Mesothelial cell of epicardium (in vitro differentiated cells): ENCODE results near the gene ZNF84. TPM values are rescaled to one million over a fixed set of nuclear protein-coding genes. Genes with fewer than 3 reads are reported as not detected.

Source experiments
- DNase-seq, 2 experiments: peaks; one replicate each; pipeline ENCODE4 v3.0.0; 2021; ENCODE audit warnings: low spot score in 2 of 2; ENCODE audit not compliant: unreplicated experiment in 2 of 2
- H3K27ac Mint-ChIP-seq: 2 replicates; pipeline ENCODE4 v1.8.0; 2021; ENCODE audit warnings: mixed read lengths
- H3K27me3 Mint-ChIP-seq: 2 replicates; pipeline ENCODE4 v1.8.0; 2021; ENCODE audit warnings: low read depth, mixed read lengths
- H3K36me3 Mint-ChIP-seq: 2 replicates; pipeline ENCODE4 v1.8.0; 2021; ENCODE audit warnings: mixed read lengths
- H3K4me1 Mint-ChIP-seq: 2 replicates; pipeline ENCODE4 v1.8.0; 2021; ENCODE audit warnings: mixed read lengths
- H3K4me3 Mint-ChIP-seq: 2 replicates; pipeline ENCODE4 v1.8.0; 2021; ENCODE audit warnings: mild to moderate bottlenecking, moderate library complexity, mixed read lengths
- H3K9me3 Mint-ChIP-seq: 2 replicates; pipeline ENCODE4 v1.8.0; 2021; ENCODE audit warnings: mixed read lengths
- total RNA-seq: library from RNA; stranded (reverse); gene quantifications from 3 replicates; pipeline ENCODE4 v1.2.1, GENCODE V29; 2021
- TF ChIP-seq, protein P1 (sequence below): fragments of 200-600 bp; sonication (generic); IDR thresholded peaks from one replicate; pipeline ENCODE4 v1.5.0; 2021; ENCODE audit warnings: antibody characterized with exemption; ENCODE audit not compliant: unreplicated experiment

The ZNF84 gene
- total RNA-seq, 1 donor from 2014 or later = 101 TPM

DNA sequence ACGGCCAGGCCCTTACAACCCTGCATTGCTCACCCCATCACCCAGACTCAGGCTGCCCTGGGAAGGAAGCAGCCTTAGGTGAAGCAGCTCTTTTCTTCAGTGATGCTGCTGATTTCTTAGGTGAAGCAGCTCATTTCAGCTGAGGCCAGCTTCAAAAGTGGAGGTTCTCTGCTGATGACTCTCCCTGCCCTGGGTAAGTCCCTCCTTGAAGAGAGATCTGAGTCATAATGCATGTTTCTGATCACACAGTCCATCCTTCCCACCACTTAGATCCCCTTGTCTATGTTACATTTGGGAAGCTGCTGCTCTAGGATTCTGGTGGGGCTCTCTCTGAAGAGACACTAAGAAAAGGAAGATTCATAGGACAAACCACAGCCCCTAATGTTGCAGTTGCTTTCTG, 26.2 kb downstream of the ZNF84 start:
- Mint-ChIP-seq H3K36me3 (peaks cover 65% of the 10 kb centered on the region), H3K4me1 (no peaks in the 10 kb centered on the region), H3K27ac (no peak overlapping the region), H3K27me3 (no peaks in the 10 kb centered on the region), H3K9me3 (peaks cover 66% of the 10 kb centered on the region), H3K4me3 (no peak overlapping the region)
- DNase-seq = no peak
- TF ChIP-seq, protein P1, sequence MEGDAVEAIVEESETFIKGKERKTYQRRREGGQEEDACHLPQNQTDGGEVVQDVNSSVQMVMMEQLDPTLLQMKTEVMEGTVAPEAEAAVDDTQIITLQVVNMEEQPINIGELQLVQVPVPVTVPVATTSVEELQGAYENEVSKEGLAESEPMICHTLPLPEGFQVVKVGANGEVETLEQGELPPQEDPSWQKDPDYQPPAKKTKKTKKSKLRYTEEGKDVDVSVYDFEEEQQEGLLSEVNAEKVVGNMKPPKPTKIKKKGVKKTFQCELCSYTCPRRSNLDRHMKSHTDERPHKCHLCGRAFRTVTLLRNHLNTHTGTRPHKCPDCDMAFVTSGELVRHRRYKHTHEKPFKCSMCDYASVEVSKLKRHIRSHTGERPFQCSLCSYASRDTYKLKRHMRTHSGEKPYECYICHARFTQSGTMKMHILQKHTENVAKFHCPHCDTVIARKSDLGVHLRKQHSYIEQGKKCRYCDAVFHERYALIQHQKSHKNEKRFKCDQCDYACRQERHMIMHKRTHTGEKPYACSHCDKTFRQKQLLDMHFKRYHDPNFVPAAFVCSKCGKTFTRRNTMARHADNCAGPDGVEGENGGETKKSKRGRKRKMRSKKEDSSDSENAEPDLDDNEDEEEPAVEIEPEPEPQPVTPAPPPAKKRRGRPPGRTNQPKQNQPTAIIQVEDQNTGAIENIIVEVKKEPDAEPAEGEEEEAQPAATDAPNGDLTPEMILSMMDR = no peak

DNA sequence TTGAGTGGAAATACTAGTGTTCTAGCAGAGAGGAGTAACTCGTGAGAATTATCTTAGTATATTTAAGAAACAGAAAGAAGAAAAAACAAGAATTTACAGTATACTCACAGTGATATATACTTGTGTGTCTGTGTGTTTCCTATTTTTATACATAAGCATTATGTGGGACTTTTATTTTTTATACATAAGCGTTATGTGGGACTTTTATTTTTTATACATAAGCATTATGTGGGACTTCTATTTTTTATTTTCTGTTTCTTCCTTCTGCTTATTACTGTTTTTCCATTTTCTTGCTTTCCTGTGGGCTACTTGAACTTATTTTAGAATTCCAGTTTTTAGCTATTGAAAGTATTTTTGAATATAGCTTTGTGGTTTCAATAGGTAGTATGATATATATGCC, 36.5 kb downstream of the ZNF84 start:
- DNase-seq = no peak
- H3K27me3 Mint-ChIP-seq = no peaks in the 10 kb centered on the region
- no peak overlapping the region for H3K4me3 Mint-ChIP-seq
- no peaks in the 10 kb centered on the region for H3K4me1 Mint-ChIP-seq
- H3K27ac Mint-ChIP-seq = no peak overlapping the region
- peaks cover 51% of the 10 kb centered on the region for H3K9me3 Mint-ChIP-seq
- TF ChIP-seq, protein P1 = no peak
- peaks cover 21% of the 10 kb centered on the region for H3K36me3 Mint-ChIP-seq

DNA sequence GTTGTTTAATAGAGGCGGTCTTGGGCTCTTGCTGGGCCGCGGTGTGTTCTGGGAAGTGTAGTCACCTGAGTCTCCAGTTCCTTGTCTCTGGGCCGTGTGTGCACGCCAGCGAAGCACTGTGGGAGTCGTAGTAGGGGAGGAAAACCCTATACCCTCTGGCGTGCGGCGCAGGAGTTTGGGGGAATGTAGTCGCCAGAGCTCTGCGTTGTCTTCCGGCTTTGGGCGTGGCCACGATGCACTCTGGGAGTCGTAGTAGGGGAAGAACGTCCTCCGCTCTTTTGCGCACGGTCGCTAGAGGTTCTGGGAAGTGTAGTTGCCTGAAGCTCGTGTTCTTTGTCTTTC, 42.7 kb downstream of the ZNF84 start:
- no peaks in the 10 kb centered on the region for H3K4me1 Mint-ChIP-seq
- TF ChIP-seq, protein P1 = no peak
- H3K27me3 Mint-ChIP-seq = no peaks in the 10 kb centered on the region
- DNase-seq = peak; percentile 91
- H3K27ac Mint-ChIP-seq = no peak overlapping the region
- H3K36me3 Mint-ChIP-seq = peaks cover 49% of the 10 kb centered on the region
- H3K4me3 Mint-ChIP-seq = no peak overlapping the region
- H3K9me3 Mint-ChIP-seq = peaks cover 53% of the 10 kb centered on the region

DNA sequence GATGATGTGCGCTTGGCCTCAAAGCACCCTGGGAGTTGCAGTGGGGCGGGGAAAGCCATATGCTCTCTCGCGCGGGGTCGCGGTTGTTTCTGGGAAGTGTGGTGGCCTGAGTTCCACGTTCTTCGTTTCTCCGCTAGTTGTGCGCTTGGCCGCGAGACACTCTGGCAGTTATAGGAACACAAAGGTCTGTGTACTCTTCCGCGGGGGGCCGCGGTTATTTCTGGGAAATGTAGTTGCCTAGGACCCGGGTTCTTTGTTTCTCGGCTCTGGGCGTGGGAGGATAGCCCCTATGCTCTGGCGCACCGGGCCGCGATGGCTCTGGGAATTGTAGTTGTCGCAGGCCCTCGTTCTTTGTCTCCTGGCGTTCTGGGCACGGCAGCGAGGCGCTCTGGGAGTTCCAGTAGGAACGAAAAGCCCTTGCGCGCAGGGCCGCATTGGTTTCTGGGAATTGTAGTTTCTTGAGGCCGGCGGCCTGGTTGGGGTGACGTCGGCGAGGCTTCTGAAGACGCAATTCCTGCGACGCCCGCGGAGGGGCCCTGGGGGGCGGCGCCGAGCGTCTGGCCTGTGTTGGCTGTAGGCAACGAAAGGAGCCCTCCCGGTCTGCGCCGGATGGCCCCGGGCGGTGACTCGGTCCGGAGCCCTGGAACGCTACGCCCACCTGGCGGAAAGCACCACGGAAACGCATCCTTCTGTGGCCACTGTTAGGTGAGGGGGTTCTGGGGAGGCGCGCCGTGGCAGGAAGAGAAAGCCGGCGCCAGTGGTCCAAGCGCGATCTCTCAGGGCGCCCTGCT, 43.3 kb downstream of the ZNF84 start, which contains the start of gene ZNF140:
Gene ZNF140 (plus strand): TSS at position 556 of the 791 bp plus-strand sequence. CDS start 398 bp downstream, outside the sequence.
- Mint-ChIP-seq H3K9me3 (peaks cover 54% of the 10 kb centered on the region), H3K4me1 (no peaks in the 10 kb centered on the region), H3K27me3 (no peaks in the 10 kb centered on the region), H3K27ac (no peak within 1 kb of the TSS), H3K36me3 (peaks cover 52% of the 10 kb centered on the region), H3K4me3 (no peak within 1 kb of the TSS)
- TF ChIP-seq, protein P1 = peak; percentile 51
- peak; percentile 92 to 95 for DNase-seq

DNA sequence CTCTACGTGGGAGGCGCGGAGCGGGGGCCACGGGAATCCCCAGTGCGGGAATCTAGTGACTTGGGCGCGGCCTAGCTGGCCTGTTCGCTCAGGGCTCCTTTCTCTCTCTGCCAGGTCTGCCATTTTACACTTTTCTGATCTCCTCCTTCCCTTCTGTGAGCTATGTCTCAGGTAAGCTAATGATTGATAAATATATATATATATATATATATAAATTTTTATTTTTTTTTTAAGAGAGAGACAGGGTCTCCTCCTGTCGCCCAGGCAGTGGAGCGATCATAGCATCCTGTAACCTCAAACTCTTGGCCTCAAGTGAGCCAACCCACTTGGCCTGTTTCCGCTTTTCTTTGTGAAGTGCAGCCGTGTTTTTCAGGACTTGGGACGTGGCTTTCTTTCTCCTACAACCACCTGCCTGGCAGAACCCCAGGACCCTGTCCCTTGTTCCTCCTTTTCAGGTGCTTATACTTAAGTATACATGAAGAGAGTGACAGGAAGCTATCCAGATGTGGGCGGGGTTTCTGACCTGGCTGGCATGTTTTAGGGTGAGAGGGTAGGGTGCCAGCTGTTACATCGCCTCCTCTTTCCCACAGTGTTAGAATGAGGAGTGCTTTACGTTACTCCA, 44.0 kb downstream of the ZNF84 start:
- TF ChIP-seq, protein P1 = no peak
- no peak overlapping the region for H3K4me3 Mint-ChIP-seq
- H3K36me3 Mint-ChIP-seq = peaks cover 59% of the 10 kb centered on the region
- peaks cover 57% of the 10 kb centered on the region for H3K9me3 Mint-ChIP-seq
- no peak for DNase-seq
- no peak overlapping the region for H3K27ac Mint-ChIP-seq
- H3K27me3 Mint-ChIP-seq = no peaks in the 10 kb centered on the region
- H3K4me1 Mint-ChIP-seq = no peaks in the 10 kb centered on the region
